HG03442 (cell line): Measurements from ENCODE around the gene CD48.

Source experiments
- ATAC-seq: cut with Tn5 transposase; IDR thresholded peaks from one replicate; pipeline ENCODE4 v1.9.1; 2021; ENCODE audit warnings: mild to moderate bottlenecking, moderate library complexity; ENCODE audit not compliant: unreplicated experiment

Gene CD48

GRCh38 chr1:160680399-160680798, 31.2 kb downstream of the CD48 start:
- ATAC-seq, result no peak

- ATAC-seq, result no peak
Measured at GRCh38 chr1:160679893-160680292, 31.7 kb downstream of the CD48 start.

GRCh38 chr1:160676869-160677597, 34.6 kb downstream of the CD48 start:
- no peak for ATAC-seq

- ATAC-seq, result peak; percentile 53
Measured at GRCh38 chr1:160675641-160676410, 35.8 kb downstream of the CD48 start.

- no peak for ATAC-seq
Measured at GRCh38 chr1:160674415-160674814, 37.2 kb downstream of the CD48 start.

GRCh38 chr1:160672789-160673695, 38.6 kb downstream of the CD48 start:
- no peak for ATAC-seq

- no peak for ATAC-seq
Measured at GRCh38 chr1:160671603-160672517, 39.8 kb downstream of the CD48 start.

GRCh38 chr1:160670701-160671100, 40.9 kb downstream of the CD48 start:
- ATAC-seq, result no peak

- no peak for ATAC-seq
Measured at GRCh38 chr1:160669802-160670201, 41.8 kb downstream of the CD48 start.

- ATAC-seq, result no peak
Measured at GRCh38 chr1:160669276-160669675, 42.3 kb downstream of the CD48 start.

- ATAC-seq, result no peak
Measured at GRCh38 chr1:160667896-160668295, 43.7 kb downstream of the CD48 start.

- ATAC-seq, result no peak
Measured at GRCh38 chr1:160666079-160666442, 45.6 kb downstream of the CD48 start.

- no peak for ATAC-seq
Measured at GRCh38 chr1:160665330-160666078, 46.1 kb downstream of the CD48 start.

- ATAC-seq, result peak; percentile 69
Measured at GRCh38 chr1:160664573-160665051, 47.0 kb downstream of the CD48 start.

GRCh38 chr1:160662910-160663309, 48.7 kb downstream of the CD48 start:
- no peak for ATAC-seq

GRCh38 chr1:160659566-160659965, 52.1 kb downstream of the CD48 start:
- ATAC-seq, result no peak

GRCh38 chr1:160658814-160659193, 52.8 kb downstream of the CD48 start:
- ATAC-seq, result no peak

- no peak for ATAC-seq
Measured at GRCh38 chr1:160658162-160658813, 53.3 kb downstream of the CD48 start.

GRCh38 chr1:160657250-160657781, 54.3 kb downstream of the CD48 start:
- no peak for ATAC-seq
